Measurements from ENCODE around the gene DBF4B.

The DBF4B gene

GRCh38 chr17:44777394-44778348 is 69.2 kb downstream of the DBF4B start:
- DNase-seq (ENCODE audit: low read depth in 3 of 3), result no peak

GRCh38 chr17:44778656-44779210 is 70.3 kb downstream of the DBF4B start:
- no peak for DNase-seq (ENCODE audit: low read depth in 3 of 3)

GRCh38 chr17:44779211-44780025 is 71.0 kb downstream of the DBF4B start:
- peak; percentile 61 to 76 (median 73) for DNase-seq (ENCODE audit: low read depth in 3 of 3)

GRCh38 chr17:44780161-44780560 is 71.7 kb downstream of the DBF4B start:
- no peak for DNase-seq (ENCODE audit: low read depth in 3 of 3)

GRCh38 chr17:44780845-44781480 is 72.5 kb downstream of the DBF4B start:
- no peak for DNase-seq (ENCODE audit: low read depth in 3 of 3)

GRCh38 chr17:44781551-44782325 is 73.3 kb downstream of the DBF4B start:
- DNase-seq (ENCODE audit: low read depth in 3 of 3), result no peak

GRCh38 chr17:44782326-44782850 is 73.9 kb downstream of the DBF4B start:
- DNase-seq (ENCODE audit: low read depth in 3 of 3), result no peak

GRCh38 chr17:44785921-44786320 is 77.5 kb downstream of the DBF4B start:
- DNase-seq (ENCODE audit: low read depth in 3 of 3), result no peak

GRCh38 chr17:44786551-44787081 is 78.2 kb downstream of the DBF4B start:
- no peak for DNase-seq (ENCODE audit: low read depth in 3 of 3)

GRCh38 chr17:44787271-44787940 is 78.9 kb downstream of the DBF4B start:
- DNase-seq (ENCODE audit: low read depth in 3 of 3), result no peak

GRCh38 chr17:44788139-44788538 is 79.7 kb downstream of the DBF4B start:
- DNase-seq (ENCODE audit: low read depth in 3 of 3), result no peak

GRCh38 chr17:44792276-44792675 is 83.8 kb downstream of the DBF4B start:
- DNase-seq (ENCODE audit: low read depth in 3 of 3), result no peak

- no peak for DNase-seq (ENCODE audit: low read depth in 3 of 3)
Observed at GRCh38 chr17:44793885-44794842, 85.7 kb downstream of the DBF4B start.

- no peak for DNase-seq (ENCODE audit: low read depth in 3 of 3)
Observed at GRCh38 chr17:44794851-44795413, 86.5 kb downstream of the DBF4B start.

GRCh38 chr17:44795421-44795820 is 87.0 kb downstream of the DBF4B start:
- no peak for DNase-seq (ENCODE audit: low read depth in 3 of 3)

GRCh38 chr17:44795928-44796327 is 87.5 kb downstream of the DBF4B start:
- DNase-seq (ENCODE audit: low read depth in 3 of 3), result no peak

GRCh38 chr17:44796731-44797130 is 88.3 kb downstream of the DBF4B start:
- DNase-seq (ENCODE audit: low read depth in 3 of 3), result no peak

- DNase-seq (ENCODE audit: low read depth in 3 of 3), result no peak
Observed at GRCh38 chr17:44797802-44798201, 89.3 kb downstream of the DBF4B start.
